Measurements from ENCODE around the gene EDRF1.

The EDRF1 gene

GRCh38 chr10:125719173-125720001, at the start of gene EDRF1:
Gene EDRF1 (plus strand): TSS chr10:125719709. CDS start chr10:125719808, 99 bp downstream.
- Histone ChIP-seq H3K9me3 (replicated peaks; ENCODE audit: insufficient read depth, low read length) (no peaks in the 10 kb centered on the region), H4K20me1 (ENCODE audit: insufficient read depth, low read length) (no peaks in the 10 kb centered on the region), H3K27me3 (replicated peaks; ENCODE audit: insufficient read depth, low read length) (no peaks in the 10 kb centered on the region), H2AFZ (ENCODE audit: low read length) (peak within 1 kb of the TSS; percentile 90), H3K79me2 (ENCODE audit: low read length) (peaks cover 49% of the 10 kb centered on the region), H3K4me3 (ENCODE audit: low read length) (peak within 1 kb of the TSS; percentile 97), H3F3A (ENCODE audit: insufficient read depth, low read length) (peaks cover 17% of the 10 kb centered on the region), H3K9ac (ENCODE audit: low read length) (peak within 1 kb of the TSS; percentile 94), H3K4me1 (ENCODE audit: low read length) (peaks cover 15% of the 10 kb centered on the region), H3K9me2 (replicated peaks; ENCODE audit: insufficient read depth, low read length) (no peaks in the 10 kb centered on the region), H3K27ac (ENCODE audit: low read length) (peak within 1 kb of the TSS; percentile 75; the same call in 1 of the 2 replicates), H3K4me2 (ENCODE audit: low read depth, low read length) (peak within 1 kb of the TSS; percentile 83), H3K36me3 (replicated peaks; ENCODE audit: insufficient read depth, low read length) (peaks cover 16% of the 10 kb centered on the region)
- TF ChIP-seq EZH2 (optimal IDR thresholded peaks at IDR 0.05; ENCODE audit: low read depth, low read length) (no peak), CTCF (IDR thresholded peaks at IDR 0.05; ENCODE audit: low read length) (no peak), EZH2phosphoT487 (IDR thresholded peaks at IDR 0.05; ENCODE audit: low read length) (no peak)
- DNase-seq, result peak; percentile 99

- Histone ChIP-seq H3K9me2 (replicated peaks; ENCODE audit: insufficient read depth, low read length) (no peaks in the 10 kb centered on the region), H3K9me3 (replicated peaks; ENCODE audit: insufficient read depth, low read length) (no peaks in the 10 kb centered on the region), H3K4me2 (ENCODE audit: low read depth, low read length) (no peak overlapping the region), H3F3A (ENCODE audit: insufficient read depth, low read length) (no peaks in the 10 kb centered on the region), H3K9ac (ENCODE audit: low read length) (no peak overlapping the region), H2AFZ (ENCODE audit: low read length) (no peak overlapping the region), H3K79me2 (ENCODE audit: low read length) (no peaks in the 10 kb centered on the region), H4K20me1 (ENCODE audit: insufficient read depth, low read length) (no peaks in the 10 kb centered on the region), H3K36me3 (replicated peaks; ENCODE audit: insufficient read depth, low read length) (no peaks in the 10 kb centered on the region), H3K27me3 (replicated peaks; ENCODE audit: insufficient read depth, low read length) (no peaks in the 10 kb centered on the region), H3K4me1 (ENCODE audit: low read length) (no peaks in the 10 kb centered on the region), H3K4me3 (ENCODE audit: low read length) (no peak overlapping the region), H3K27ac (ENCODE audit: low read length) (no peak overlapping the region)
- TF ChIP-seq CTCF (IDR thresholded peaks at IDR 0.05; ENCODE audit: low read length) (no peak), EZH2 (optimal IDR thresholded peaks at IDR 0.05; ENCODE audit: low read depth, low read length) (no peak), EZH2phosphoT487 (IDR thresholded peaks at IDR 0.05; ENCODE audit: low read length) (no peak)
- no peak for DNase-seq
Measured at GRCh38 chr10:125672884-125673283, 46.6 kb upstream of the EDRF1 start.

GRCh38 chr10:125679436-125679835, 40.1 kb upstream of the EDRF1 start:
- H3K27ac ChIP-seq (ENCODE audit: low read length), result no peak overlapping the region
- no peak overlapping the region for H3K4me3 ChIP-seq (ENCODE audit: low read length)
- H3K36me3 ChIP-seq (replicated peaks; ENCODE audit: insufficient read depth, low read length), result no peaks in the 10 kb centered on the region
- H4K20me1 ChIP-seq (ENCODE audit: insufficient read depth, low read length), result no peaks in the 10 kb centered on the region
- no peak overlapping the region for H3K9ac ChIP-seq (ENCODE audit: low read length)
- no peaks in the 10 kb centered on the region for H3K9me3 ChIP-seq (replicated peaks; ENCODE audit: insufficient read depth, low read length)
- no peaks in the 10 kb centered on the region for H3K79me2 ChIP-seq (ENCODE audit: low read length)
- H2AFZ ChIP-seq (ENCODE audit: low read length), result no peak overlapping the region
- no peak overlapping the region for H3K4me2 ChIP-seq (ENCODE audit: low read depth, low read length)
- H3K27me3 ChIP-seq (replicated peaks; ENCODE audit: insufficient read depth, low read length), result no peaks in the 10 kb centered on the region; the same call in 1 of the 2 replicates
- no peaks in the 10 kb centered on the region for H3F3A ChIP-seq (ENCODE audit: insufficient read depth, low read length)
- no peaks in the 10 kb centered on the region for H3K4me1 ChIP-seq (ENCODE audit: low read length)
- DNase-seq, result no peak
- H3K9me2 ChIP-seq (replicated peaks; ENCODE audit: insufficient read depth, low read length), result no peaks in the 10 kb centered on the region
- TF ChIP-seq EZH2 (optimal IDR thresholded peaks at IDR 0.05; ENCODE audit: low read depth, low read length) (no peak), CTCF (IDR thresholded peaks at IDR 0.05; ENCODE audit: low read length) (no peak), EZH2phosphoT487 (IDR thresholded peaks at IDR 0.05; ENCODE audit: low read length) (no peak)
